Progenitor cell of endocrine pancreas (in vitro differentiated cells): ENCODE data around the gene PRKAB1. TPM values are rescaled to one million over a fixed set of nuclear protein-coding genes. Genes with fewer than 3 reads are reported as not detected.

Experiments used
- DNase-seq: peaks from one replicate; pipeline ENCODE4 v3.0.0; 2021; ENCODE audit warnings: low spot score; ENCODE audit not compliant: unreplicated experiment
- H3K27ac Mint-ChIP-seq: 2 replicates; pipeline ENCODE4 v1.8.0; 2021; ENCODE audit warnings: mild to moderate bottlenecking, moderate library complexity, mixed read lengths
- H3K27me3 Mint-ChIP-seq: 2 replicates; pipeline ENCODE4 v1.8.0; 2021; ENCODE audit warnings: mixed read lengths
- H3K36me3 Mint-ChIP-seq: 2 replicates; pipeline ENCODE4 v1.8.0; 2022; ENCODE audit warnings: mixed read lengths; ENCODE audit not compliant: insufficient read depth
- H3K4me1 Mint-ChIP-seq: 2 replicates; pipeline ENCODE4 v1.8.0; 2021; ENCODE audit warnings: low read depth, mixed read lengths
- H3K4me3 Mint-ChIP-seq: 2 replicates; pipeline ENCODE4 v1.8.0; 2021; ENCODE audit warnings: low read depth, mild to moderate bottlenecking, moderate library complexity, mixed read lengths
- H3K9me3 Mint-ChIP-seq: 2 replicates; pipeline ENCODE4 v1.8.0; 2021; ENCODE audit warnings: low read depth, mixed read lengths
- total RNA-seq: library from RNA; stranded (reverse); gene quantifications from 2 replicates; pipeline ENCODE4 v1.2.1, GENCODE V29; 2021
- TF ChIP-seq, protein P1 (sequence below): fragments of 200-600 bp; sonication (generic); IDR thresholded peaks from one replicate; pipeline ENCODE4 v1.5.0; 2021; ENCODE audit warnings: antibody characterized with exemption, mild to moderate bottlenecking; ENCODE audit not compliant: unreplicated experiment

Gene PRKAB1
- total RNA-seq, 1 donor from 2014 or later = 41.3 TPM

DNA sequence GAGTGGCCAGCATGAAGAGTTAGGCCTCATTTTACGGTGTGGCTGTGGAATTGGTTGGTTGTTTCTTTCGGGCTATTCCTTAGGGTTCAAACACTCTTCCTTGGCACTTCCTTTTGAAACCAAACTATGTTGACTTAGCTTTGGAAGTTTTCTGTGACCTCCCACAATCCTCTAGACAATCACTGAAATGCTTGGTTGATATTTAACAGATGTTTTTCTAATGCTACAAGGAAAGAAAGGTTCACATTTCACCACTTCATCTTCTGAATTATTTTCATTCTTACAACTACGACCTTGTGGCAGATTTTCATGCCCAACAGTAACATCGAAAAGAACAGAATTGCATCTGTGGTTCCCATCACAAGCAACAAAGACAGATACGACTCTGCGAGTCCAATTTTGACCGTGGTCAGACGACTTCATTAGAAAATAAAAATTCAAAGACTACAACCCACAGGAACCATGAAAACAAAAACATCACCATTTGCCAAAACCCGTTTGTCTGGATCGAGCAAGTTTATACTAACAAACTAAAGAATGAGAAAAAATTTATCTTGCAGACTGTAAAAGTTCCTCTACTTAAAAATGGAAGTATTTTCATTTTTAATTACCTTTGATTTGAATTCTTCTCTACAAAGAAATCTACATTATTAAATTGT, 16.9 kb downstream of the PRKAB1 start:
- H3K4me3 Mint-ChIP-seq = no peak overlapping the region
- TF ChIP-seq, protein P1, sequence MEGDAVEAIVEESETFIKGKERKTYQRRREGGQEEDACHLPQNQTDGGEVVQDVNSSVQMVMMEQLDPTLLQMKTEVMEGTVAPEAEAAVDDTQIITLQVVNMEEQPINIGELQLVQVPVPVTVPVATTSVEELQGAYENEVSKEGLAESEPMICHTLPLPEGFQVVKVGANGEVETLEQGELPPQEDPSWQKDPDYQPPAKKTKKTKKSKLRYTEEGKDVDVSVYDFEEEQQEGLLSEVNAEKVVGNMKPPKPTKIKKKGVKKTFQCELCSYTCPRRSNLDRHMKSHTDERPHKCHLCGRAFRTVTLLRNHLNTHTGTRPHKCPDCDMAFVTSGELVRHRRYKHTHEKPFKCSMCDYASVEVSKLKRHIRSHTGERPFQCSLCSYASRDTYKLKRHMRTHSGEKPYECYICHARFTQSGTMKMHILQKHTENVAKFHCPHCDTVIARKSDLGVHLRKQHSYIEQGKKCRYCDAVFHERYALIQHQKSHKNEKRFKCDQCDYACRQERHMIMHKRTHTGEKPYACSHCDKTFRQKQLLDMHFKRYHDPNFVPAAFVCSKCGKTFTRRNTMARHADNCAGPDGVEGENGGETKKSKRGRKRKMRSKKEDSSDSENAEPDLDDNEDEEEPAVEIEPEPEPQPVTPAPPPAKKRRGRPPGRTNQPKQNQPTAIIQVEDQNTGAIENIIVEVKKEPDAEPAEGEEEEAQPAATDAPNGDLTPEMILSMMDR = no peak
- no peaks in the 10 kb centered on the region for H3K27me3 Mint-ChIP-seq
- peaks cover 29% of the 10 kb centered on the region for H3K4me1 Mint-ChIP-seq
- H3K27ac Mint-ChIP-seq = peak overlapping the region; percentile 71
- no peaks in the 10 kb centered on the region for H3K9me3 Mint-ChIP-seq
- H3K36me3 Mint-ChIP-seq = peaks cover 16% of the 10 kb centered on the region
- DNase-seq = no peak

DNA sequence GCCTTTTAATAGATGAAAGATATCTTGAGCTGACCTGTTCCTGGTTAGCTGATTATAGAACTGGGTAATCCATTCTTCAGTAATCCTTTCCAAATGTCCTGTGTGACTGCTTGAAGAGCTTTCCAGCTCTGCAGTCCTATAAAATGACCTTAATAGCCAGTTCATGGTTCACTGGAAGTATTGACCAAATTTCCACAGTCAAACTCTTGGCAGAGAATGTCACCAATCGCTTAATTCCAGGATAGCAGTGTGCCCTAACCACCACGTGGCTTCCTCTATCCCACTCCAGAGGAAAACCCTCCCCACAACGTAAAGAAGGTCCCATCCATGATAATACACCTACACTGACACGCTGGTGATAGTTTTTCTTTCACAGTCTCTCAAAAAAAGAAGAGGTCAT, 17.4 kb downstream of the PRKAB1 start:
- no peak overlapping the region for H3K4me3 Mint-ChIP-seq
- no peak for DNase-seq
- TF ChIP-seq, protein P1 = no peak
- H3K27ac Mint-ChIP-seq = peak overlapping the region; percentile 84
- peaks cover 29% of the 10 kb centered on the region for H3K4me1 Mint-ChIP-seq
- no peaks in the 10 kb centered on the region for H3K27me3 Mint-ChIP-seq
- peaks cover 15% of the 10 kb centered on the region for H3K36me3 Mint-ChIP-seq
- no peaks in the 10 kb centered on the region for H3K9me3 Mint-ChIP-seq

DNA sequence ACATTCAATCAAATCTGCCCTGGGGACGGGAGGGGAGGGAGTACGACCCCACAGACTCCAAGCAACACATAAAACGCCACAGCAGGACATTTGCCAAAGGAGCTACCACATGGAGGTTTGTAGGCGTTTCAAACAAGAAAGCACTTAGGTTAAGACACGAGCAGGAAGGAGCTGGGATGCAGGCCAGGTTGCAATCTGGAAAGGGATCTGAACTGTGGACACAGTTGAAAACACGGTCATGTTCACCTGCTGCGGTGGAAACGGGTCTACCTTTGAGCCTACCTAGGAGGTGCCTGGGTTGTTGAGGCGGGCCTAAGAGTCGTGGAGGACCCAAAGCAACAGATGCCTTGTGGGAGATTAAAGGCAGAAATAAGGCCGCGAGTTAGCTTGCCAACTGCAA, 18.4 kb downstream of the PRKAB1 start:
- Mint-ChIP-seq H3K4me3 (no peak overlapping the region), H3K36me3 (peaks cover 12% of the 10 kb centered on the region), H3K27me3 (no peaks in the 10 kb centered on the region), H3K4me1 (peaks cover 29% of the 10 kb centered on the region), H3K9me3 (no peaks in the 10 kb centered on the region), H3K27ac (no peak overlapping the region)
- TF ChIP-seq, protein P1 = no peak
- no peak for DNase-seq

DNA sequence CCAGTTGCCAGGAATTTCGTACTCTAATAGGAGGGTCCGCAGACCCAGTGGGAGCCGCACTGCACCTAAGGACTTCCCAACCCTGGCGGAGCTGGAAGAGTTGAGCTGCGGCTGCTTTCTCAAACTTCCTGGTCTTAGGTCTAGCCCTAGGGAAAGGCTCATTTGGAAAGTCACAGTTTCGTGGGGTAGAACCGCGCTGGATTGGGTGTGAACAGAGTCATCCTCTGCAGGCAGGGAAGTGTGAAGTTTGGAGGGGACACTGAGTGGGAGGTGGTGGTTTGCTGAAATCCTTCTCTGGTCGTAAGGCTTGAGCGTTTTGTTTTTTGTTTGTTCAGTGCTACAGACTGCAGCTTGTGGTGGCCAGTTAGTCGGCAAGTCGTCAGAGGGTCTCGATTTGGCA, 18.8 kb downstream of the PRKAB1 start:
- H3K36me3 Mint-ChIP-seq = peaks cover 11% of the 10 kb centered on the region
- no peak overlapping the region for H3K27ac Mint-ChIP-seq
- no peaks in the 10 kb centered on the region for H3K9me3 Mint-ChIP-seq
- no peaks in the 10 kb centered on the region for H3K27me3 Mint-ChIP-seq
- TF ChIP-seq, protein P1 = no peak
- no peak for DNase-seq
- peaks cover 29% of the 10 kb centered on the region for H3K4me1 Mint-ChIP-seq
- H3K4me3 Mint-ChIP-seq = no peak overlapping the region

DNA sequence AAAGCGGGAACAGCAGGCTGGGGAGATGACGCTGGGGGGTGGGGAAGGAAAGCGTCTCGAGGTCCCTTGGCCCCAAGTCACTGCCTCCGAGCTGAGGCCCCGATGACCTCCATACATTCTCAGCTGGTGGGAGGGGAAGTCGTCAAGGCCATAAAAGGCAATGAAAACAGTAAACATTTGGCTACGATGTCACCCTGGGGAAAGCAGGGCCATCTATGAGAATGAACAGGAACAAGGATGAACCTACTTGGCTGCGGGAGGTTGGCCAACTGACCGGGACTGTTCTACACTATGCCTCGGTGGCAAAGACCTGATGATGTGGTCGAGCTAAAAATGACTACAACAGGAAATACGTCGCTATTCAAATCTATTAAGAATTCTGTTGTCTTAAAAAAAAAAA, 19.5 kb downstream of the PRKAB1 start:
- Mint-ChIP-seq H3K4me3 (no peak overlapping the region), H3K27ac (no peak overlapping the region), H3K36me3 (peaks cover 9% of the 10 kb centered on the region)

More for the DNA sequence above, 19.5 kb downstream of the PRKAB1 start:
- peaks cover 25% of the 10 kb centered on the region for H3K4me1 Mint-ChIP-seq
- H3K27me3 Mint-ChIP-seq = no peaks in the 10 kb centered on the region
- no peaks in the 10 kb centered on the region for H3K9me3 Mint-ChIP-seq
- TF ChIP-seq, protein P1 = no peak
- DNase-seq = no peak
